Lower leg skin (tissue), 4 donors: ENCODE results near the gene TPM2. TPM values are rescaled to one million over a fixed set of nuclear protein-coding genes. Genes with fewer than 3 reads are reported as not detected.
A peak's percentile ranks its signal among the peaks of the same experiment; 100 is the strongest.

Source experiments
- DNase-seq, 2 donors: peaks; one replicate each; pipeline ENCODE4 v3.0.0-alpha.2; 2019; ENCODE audit warnings: low spot score in 2 of 2
- H3K4me3 ChIP-seq: fragments of 200-600 bp; sonication (generic); 2 replicates; pipeline ENCODE4 v1.5.1; 2017; ENCODE audit warnings: mild to moderate bottlenecking, low read depth; ENCODE audit not compliant: poor library complexity, severe bottlenecking
- POLR2A ChIP-seq, 2 donors: fragments of 450-650 bp; IDR thresholded peaks; one replicate each; pipeline ENCODE4 v1.6.1; 2016 to 2017; ENCODE audit warnings: antibody characterized with exemption in 2 of 2, mild to moderate bottlenecking in 1 of 2, moderate library complexity in 1 of 2
- WGBS, 2 donors: methylation state at CpG; one replicate each; pipeline ENCODE4 v1.1.5; 2018; 5-methylcytosine and 5-hydroxymethylcytosine counted together
- intact Hi-C: fragments of 100-400 bp; cut with DNase I; formaldehyde crosslinking; loops from one replicate; pipeline ENCODE4 v1.15.0; 2023; ENCODE audit warnings: low total_unique reads
- total RNA-seq, 4 donors: library from RNA; depleted of rRNA; stranded (reverse); fragments of >200 nt; gene quantifications; one replicate each; pipeline ENCODE4 v1.1.0, GENCODE V29; 2016
- TF ChIP-seq, protein P1 (sequence below), 3 donors: fragments of 450-650 bp; IDR thresholded peaks; one replicate each; pipeline ENCODE4 v1.5.1; 2016; ENCODE audit warnings: antibody characterized with exemption in 3 of 3, mild to moderate bottlenecking in 3 of 3, moderate library complexity in 2 of 3

Gene TPM2
- total RNA-seq, 4 donors from 2014 or later, result 36.3 to 190 (median 68.6) TPM

DNA sequence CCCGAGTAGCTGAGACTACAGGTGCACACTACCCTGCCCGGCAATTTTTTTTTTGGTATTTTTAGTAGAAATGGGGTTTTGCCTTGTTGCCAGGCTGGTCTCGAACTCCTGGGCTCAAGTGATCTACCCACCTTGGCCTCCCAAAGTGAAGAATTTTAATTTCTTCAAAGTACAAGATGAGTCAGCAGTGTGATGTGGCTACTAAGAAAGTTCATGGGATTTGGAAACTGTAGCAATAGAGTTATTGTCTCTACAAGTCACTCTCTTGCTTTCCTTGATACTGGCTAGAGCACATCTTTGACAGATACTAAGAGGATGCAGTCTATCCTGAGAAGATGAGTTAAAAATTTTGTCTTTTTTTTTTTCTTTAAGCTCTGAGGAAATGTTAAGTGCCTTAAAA lies 44.4 kb upstream of the TPM2 start:
- no peak overlapping the region for H3K4me3 ChIP-seq
- intact Hi-C loops, result no loop called here
- TF ChIP-seq, protein P1, sequence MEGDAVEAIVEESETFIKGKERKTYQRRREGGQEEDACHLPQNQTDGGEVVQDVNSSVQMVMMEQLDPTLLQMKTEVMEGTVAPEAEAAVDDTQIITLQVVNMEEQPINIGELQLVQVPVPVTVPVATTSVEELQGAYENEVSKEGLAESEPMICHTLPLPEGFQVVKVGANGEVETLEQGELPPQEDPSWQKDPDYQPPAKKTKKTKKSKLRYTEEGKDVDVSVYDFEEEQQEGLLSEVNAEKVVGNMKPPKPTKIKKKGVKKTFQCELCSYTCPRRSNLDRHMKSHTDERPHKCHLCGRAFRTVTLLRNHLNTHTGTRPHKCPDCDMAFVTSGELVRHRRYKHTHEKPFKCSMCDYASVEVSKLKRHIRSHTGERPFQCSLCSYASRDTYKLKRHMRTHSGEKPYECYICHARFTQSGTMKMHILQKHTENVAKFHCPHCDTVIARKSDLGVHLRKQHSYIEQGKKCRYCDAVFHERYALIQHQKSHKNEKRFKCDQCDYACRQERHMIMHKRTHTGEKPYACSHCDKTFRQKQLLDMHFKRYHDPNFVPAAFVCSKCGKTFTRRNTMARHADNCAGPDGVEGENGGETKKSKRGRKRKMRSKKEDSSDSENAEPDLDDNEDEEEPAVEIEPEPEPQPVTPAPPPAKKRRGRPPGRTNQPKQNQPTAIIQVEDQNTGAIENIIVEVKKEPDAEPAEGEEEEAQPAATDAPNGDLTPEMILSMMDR (IDR thresholded peaks at IDR 0.05), result no peak
- TF ChIP-seq POLR2A (IDR thresholded peaks at IDR 0.05), result no peak
- DNase-seq, result no peak
- WGBS, 2 donors, result 88 to 95% methylated on average over 3 of the region's 3 CpGs

DNA sequence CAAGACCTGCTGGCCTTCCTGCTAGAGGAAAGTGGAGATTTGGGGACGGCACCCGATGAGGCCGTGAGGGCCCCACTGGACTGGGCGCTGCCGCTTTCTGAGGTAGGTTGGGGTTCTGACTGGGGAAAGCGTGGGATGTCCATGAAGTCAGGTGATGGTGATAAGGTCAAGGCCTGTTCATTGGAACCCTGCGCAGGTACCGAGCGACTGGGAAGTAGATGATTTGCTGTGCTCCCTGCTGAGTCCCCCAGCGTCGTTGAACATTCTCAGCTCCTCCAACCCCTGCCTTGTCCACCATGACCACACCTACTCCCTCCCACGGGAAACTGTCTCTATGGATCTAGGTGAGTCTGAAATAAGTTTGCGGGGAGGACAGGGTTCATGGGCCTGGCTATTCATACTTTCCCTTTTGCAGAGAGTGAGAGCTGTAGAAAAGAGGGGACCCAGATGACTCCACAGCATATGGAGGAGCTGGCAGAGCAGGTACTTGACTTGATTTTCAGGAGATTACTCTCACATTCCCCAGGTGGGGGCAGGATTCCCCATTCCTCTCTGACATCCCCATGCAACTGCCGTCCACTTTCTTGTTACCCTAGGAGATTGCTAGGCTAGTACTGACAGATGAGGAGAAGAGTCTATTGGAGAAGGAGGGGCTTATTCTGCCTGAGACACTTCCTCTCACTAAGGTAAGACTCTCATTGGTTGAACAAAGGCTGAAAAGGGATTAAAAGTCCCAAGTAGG lies 43.2 kb upstream of the TPM2 start:
- WGBS, 2 donors, result 2% methylated on average over 14 of the region's 14 CpGs
- no peak for DNase-seq
- TF ChIP-seq POLR2A (IDR thresholded peaks at IDR 0.05), result no peak
- TF ChIP-seq, protein P1 (IDR thresholded peaks at IDR 0.05), result no peak
- H3K4me3 ChIP-seq, result peak overlapping the region; percentile 60
- intact Hi-C loops, result no loop called here

DNA sequence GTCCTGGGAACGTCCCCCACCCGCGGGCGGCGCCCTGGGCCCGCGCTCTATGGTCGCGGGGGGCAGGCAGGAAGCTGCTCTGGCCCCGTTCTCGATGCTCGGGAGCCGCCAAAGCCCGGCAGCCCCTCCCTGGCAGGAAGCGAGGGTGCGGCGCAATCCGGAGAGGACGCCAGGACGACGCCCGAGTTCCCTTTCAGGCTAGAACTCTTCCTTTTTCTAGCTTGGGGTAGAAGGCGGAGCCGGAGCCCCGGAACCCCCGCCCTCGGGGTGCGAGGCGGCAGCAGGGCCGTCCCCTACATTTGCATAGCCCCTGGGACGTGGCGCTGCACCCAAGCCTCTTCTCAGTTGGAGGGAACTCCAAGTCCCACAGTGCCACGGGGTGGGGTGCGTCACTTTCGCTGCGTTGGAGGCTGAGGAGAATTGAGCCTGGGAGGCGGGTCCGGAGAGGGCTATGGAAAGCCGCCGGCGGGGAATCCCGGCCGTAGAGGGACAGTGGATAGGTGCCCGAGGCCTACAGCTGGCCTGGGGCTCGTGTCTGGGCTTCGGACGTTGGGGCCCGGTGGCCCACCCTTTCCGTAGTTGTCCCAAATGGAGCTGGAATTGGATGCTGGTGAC lies 42.6 kb upstream of the TPM2 start, which contains the start of the genes CREB3 and TLN1:
Gene CREB3, plus strand, starts transcription at position 482 of the 615 bp plus-strand sequence. Its CDS starts 107 bp downstream, at position 589.
Gene TLN1, minus strand, starts transcription at position 11 of the 615 bp plus-strand sequence. CDS start 6,501 bp downstream, outside the sequence.
- intact Hi-C loops, result no loop called here
- TF ChIP-seq, protein P1 (IDR thresholded peaks at IDR 0.05), result no peak
- TF ChIP-seq POLR2A (IDR thresholded peaks at IDR 0.05), result no peak
- peak; percentile 98 to 100 for DNase-seq
- 0% methylated on average over 14 to 48 of the region's 49 CpGs for WGBS, 2 donors
- peak within 1 kb of the TSS; percentile 60 for H3K4me3 ChIP-seq

DNA sequence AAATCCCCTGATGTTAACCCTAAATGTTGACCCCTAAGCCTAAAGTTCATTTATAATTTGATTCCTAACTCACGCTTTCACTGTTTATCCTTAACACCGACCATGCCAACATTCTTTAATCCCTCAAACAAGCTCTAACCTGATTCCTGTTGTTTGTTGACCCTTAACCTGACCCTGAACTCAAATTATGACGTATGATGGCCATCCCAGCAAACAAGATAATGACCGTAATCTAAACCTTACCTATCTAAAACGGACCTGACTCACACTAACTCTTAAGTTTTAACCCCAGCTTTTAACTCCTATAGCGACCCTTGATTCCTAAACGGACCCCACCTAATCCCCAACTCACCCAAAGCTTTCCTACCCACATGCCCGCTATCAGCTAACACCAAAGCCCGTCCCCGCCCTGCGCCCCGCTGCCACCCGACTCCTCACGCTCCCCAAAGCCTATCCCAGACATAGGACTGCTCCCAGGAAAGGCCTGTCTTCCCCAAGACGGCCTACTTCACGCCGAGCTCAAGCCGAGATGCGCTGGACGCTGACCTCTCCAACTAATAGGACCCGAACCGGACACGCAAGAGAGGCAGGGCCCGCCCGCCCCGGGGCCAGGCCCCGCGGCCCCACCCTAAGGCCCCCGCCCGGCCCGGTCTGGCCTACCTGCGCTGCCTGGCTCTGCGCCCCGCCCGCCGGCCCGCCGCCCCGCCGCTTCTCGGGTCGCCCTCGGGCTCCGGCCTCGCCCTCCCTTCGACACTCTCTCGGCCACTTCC lies 41.9 kb upstream of the TPM2 start:
- TF ChIP-seq, protein P1 (IDR thresholded peaks at IDR 0.05), result no peak
- TF ChIP-seq POLR2A (IDR thresholded peaks at IDR 0.05), result no peak
- intact Hi-C loops, result no loop called here
- peak; percentile 58 to 93 for DNase-seq
- peak overlapping the region; percentile 60 for H3K4me3 ChIP-seq
- 1 to 2% methylated on average over 15 to 38 of the region's 47 CpGs for WGBS, 2 donors

DNA sequence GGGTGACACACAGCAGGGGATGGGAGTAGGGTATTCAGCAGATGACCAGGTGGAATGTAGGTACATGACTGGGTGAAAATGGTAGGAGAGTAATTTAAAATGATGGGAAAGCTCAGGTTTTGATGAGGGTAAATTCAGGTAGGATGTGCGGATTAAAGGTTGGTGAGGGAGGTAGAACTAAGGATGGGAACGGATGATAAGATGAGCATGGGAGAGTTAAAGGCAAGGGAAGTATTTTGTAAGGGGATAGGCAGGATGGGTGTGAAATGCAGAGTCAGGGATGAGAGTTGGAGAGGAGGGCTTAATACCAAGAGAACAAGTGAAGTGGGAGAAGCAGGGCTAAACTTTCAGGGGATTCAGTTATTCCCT lies 40.7 kb upstream of the TPM2 start:
- DNase-seq, result no peak
- 74 to 85% methylated on average over 2 of the region's 2 CpGs for WGBS, 2 donors
- intact Hi-C loops, result no loop called here
- H3K4me3 ChIP-seq, result no peak overlapping the region
- TF ChIP-seq, protein P1 (IDR thresholded peaks at IDR 0.05), result no peak
- TF ChIP-seq POLR2A (IDR thresholded peaks at IDR 0.05), result no peak
